H1 (cell line): ENCODE data around the gene TMEM92. TPM values are rescaled to one million over a fixed set of nuclear protein-coding genes. Genes with fewer than 3 reads are reported as not detected.

Experiments used
- CHD7 ChIP-seq: fragments of 300-600 bp; sonication (generic); IDR thresholded peaks from 2 replicates; pipeline ENCODE4 v1.7.1; 2012; ENCODE audit warnings: low read length, moderate library complexity, mild to moderate bottlenecking, inconsistent platforms; ENCODE audit not compliant: insufficient replicate concordance
- polyA plus RNA-seq, 7 experiments: library from polyadenylated mRNA; depleted of rRNA in 3 of 7; stranded (reverse) in 5 of 7; unstranded in 2 of 7; fragments of >200 nt in 5 of 7; fragments of 200-250 nt in 2 of 7; gene quantifications; 1 replicate in 5 of 7; 2 replicates in 1 of 7; 4 replicates in 1 of 7; pipeline versions ENCODE4 v1.2.1 to v1.2.3, GENCODE V29; 2011 to 2013; ENCODE audit warnings: missing spikeins in 2 of 7, mixed read lengths in 2 of 7
- total RNA-seq: library from RNA; stranded (reverse); fragmentation: NEBNext Ultra II Directional; extraction: Animal tissue kit (Norgen Biotek cat#: 25700); gene quantifications from 2 replicates; pipeline ENCODE4 v1.2.1, GENCODE V29; 2021

Gene TMEM92
- total and polyA plus RNA-seq, 2 of the 8 experiments (the other 6 are each of a cell fraction or from before 2014, with no cell fraction given): 11.9 to 24.8 TPM

GRCh38 chr17:50289278-50289677, 15.0 kb downstream of the TMEM92 start (continued):
- TF ChIP-seq CHD7: no peak
